ENCODE measurements around the gene LHX5. TPM values are rescaled to one million over a fixed set of nuclear protein-coding genes. Genes with fewer than 3 reads are reported as not detected.

The LHX5 gene
- total RNA-seq, 2 donors from 2014 or later = not detected

DNA sequence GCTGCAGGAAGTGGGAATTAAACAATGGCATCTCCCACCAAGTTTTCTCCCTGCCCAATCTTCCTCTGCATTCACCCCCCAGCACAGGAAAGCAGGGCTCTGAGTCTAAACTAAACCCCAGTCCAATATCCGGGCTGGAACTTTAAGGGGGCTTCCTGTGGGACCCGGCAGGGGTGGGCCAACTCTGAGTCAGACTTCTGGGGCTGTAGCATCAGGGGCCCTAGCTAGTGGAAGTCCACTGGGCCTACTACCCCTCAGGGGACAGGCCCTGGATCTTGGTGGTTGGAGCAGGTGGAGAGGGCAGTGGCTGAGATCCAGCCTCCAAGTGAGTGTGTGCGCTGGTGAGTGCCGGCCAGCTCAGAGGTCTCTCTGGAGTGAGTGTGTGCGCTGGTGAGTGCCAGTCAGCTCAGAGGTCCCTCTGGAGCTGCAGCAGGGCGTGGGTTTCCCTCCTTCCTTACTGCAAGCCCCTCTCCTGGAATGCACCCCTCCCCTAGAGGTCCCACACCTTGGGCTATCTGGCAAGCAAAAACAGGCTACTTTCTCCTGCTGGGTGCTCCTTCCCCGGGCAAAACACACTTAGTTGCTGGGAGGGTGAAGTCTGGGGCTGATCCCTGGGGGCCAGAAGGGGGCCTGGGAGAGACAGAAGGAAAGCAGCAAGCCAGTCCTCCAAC, 5.6 kb upstream of the LHX5 start:
- TF ChIP-seq, protein P1, sequence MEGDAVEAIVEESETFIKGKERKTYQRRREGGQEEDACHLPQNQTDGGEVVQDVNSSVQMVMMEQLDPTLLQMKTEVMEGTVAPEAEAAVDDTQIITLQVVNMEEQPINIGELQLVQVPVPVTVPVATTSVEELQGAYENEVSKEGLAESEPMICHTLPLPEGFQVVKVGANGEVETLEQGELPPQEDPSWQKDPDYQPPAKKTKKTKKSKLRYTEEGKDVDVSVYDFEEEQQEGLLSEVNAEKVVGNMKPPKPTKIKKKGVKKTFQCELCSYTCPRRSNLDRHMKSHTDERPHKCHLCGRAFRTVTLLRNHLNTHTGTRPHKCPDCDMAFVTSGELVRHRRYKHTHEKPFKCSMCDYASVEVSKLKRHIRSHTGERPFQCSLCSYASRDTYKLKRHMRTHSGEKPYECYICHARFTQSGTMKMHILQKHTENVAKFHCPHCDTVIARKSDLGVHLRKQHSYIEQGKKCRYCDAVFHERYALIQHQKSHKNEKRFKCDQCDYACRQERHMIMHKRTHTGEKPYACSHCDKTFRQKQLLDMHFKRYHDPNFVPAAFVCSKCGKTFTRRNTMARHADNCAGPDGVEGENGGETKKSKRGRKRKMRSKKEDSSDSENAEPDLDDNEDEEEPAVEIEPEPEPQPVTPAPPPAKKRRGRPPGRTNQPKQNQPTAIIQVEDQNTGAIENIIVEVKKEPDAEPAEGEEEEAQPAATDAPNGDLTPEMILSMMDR (IDR thresholded peaks at IDR 0.05) = no peak
- Histone ChIP-seq H3K36me3 (no peaks in the 10 kb centered on the region), H3K9me3 (no peaks in the 10 kb centered on the region), H3K4me1 (no peaks in the 10 kb centered on the region), H3K27ac (no peak overlapping the region), H3K4me3 (no peak overlapping the region), H3K27me3 (peaks cover 28 to 32% of the 10 kb centered on the region in 2 donors)
- DNase-seq (ENCODE audit: low spot score) = no peak

DNA sequence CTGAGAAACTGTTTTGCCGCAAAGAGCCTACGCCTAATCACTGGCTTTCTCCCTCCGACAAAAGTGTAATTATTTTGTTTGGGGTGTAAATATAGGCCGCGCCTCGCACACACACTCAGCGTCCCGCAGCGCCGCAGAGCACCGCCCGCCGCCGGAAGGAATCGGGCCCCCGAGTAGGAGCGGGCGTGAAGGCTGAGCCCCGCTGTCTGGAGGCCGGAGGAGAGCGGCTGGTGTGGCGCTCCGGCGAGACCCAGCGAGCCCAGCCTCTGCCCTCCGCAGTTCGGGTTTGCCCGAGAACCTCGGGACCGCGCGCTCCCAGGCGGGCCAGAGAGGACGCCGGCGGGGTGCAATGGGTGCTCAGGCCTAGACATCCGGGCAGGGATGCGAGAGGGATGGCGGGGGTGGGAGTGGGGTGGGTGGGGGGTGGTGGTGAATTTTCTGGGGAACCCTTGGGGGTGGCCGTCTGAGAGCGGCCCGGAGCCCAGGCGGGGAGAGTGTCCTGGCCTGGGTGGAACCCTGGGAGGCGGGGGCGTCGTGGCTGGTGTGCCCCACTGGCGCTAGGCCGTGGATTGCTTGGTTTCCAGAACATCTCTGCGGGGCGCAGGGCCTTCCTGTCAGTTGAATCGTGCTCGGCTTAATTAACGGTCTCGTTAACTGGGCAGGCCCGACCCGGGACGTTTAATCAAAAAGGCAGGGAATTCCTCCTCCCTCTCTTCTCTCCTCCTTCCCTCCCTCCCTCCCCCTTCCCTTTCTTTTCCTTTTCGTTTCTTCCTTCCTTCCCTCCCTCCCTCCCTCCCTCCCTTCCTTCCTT, 4.7 kb upstream of the LHX5 start:
- no peaks in the 10 kb centered on the region for H3K9me3 ChIP-seq
- no peak overlapping the region for H3K4me3 ChIP-seq
- no peak overlapping the region for H3K27ac ChIP-seq
- TF ChIP-seq, protein P1 (IDR thresholded peaks at IDR 0.05) = no peak
- no peak for DNase-seq (ENCODE audit: low spot score)
- H3K36me3 ChIP-seq = no peaks in the 10 kb centered on the region
- peaks cover 32 to 37% of the 10 kb centered on the region in 2 donors for H3K27me3 ChIP-seq
- peaks cover 0 to under 1% of the 10 kb centered on the region in 2 donors for H3K4me1 ChIP-seq

DNA sequence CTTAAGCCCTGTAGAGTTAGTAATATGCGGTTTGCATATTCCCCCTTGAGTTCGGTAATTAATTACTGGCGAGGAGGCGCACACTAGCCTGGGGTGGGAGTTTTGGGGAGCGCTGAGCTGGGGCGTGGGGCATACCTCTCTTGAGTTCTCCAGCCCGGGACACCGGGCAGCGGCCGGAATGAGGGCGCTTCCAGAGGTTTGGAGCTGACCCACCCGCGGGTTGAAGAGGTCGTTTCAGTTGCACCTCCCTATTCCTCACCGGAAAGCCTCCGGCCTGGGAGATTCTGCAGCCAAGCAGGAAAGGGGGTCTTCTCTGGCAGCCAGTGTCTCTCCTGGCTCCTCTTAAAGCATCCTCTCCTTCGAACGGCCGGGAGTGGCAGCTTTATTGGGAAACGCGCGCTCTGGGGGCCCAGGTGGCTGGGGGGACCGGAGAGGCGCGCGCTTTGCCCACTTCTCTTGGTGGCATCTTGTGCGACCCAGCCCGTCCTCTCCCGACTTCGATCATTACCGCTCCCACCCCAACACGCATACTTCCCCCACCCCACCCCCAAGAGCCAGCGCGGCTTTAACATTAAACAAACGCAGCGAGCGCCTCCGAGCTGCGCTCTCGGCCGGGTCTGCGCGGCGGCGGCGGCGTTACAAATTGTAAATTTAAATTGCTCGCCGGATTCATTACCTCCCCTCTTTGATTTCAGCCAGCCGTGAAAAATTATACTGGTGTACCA, 3.9 kb upstream of the LHX5 start:
- no peak for DNase-seq (ENCODE audit: low spot score)
- Histone ChIP-seq H3K4me3 (no peak overlapping the region), H3K9me3 (no peaks in the 10 kb centered on the region), H3K27me3 (peaks cover 32 to 45% of the 10 kb centered on the region in 2 donors), H3K36me3 (no peaks in the 10 kb centered on the region), H3K4me1 (peaks cover 0 to 4% of the 10 kb centered on the region in 2 donors), H3K27ac (no peak overlapping the region)
- TF ChIP-seq, protein P1 (IDR thresholded peaks at IDR 0.05) = no peak

DNA sequence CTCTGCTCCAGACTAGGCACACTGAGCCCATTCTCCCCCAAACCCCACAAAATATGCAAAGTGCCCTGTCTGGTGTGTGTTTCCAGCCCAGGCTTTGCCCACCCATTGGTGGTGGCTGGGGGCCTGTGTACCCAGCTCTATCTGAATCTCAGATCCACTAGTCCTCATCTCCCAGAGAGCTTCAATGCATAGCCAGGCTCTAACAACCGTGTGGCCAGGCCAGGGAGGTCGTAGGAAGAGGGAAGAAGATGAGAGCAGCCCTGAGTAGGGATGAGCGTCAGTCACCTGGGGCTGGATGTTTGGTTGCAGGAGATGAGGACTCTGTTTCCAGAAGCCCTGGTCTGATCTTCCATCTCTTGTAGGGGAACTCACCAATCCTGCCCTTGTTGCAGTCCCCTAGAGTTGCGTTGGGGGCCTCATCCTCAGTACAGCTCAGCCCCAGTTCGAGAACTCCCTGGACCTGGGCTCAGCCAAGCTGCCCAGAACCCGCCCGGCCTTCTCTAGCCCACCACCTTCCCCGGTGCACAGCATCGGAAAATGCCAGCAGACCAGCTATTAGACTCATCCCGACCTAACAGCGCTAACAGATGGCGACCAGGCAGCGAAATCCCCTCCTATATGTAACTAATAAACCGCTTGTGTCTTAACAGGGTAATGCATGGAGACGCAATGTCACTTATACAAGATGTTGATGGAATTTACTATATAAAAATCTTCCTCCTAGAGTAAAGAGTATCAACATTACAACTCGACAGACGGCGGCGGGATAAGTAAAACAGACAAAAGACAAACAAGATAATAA, 3.2 kb upstream of the LHX5 start:
- Histone ChIP-seq H3K36me3 (no peaks in the 10 kb centered on the region), H3K9me3 (no peaks in the 10 kb centered on the region), H3K27ac (no peak overlapping the region), H3K4me3 (no peak overlapping the region), H3K27me3 (peaks cover 32 to 53% of the 10 kb centered on the region in 2 donors), H3K4me1 (peaks cover 0 to 4% of the 10 kb centered on the region in 2 donors)
- DNase-seq (ENCODE audit: low spot score) = no peak
- TF ChIP-seq, protein P1 (IDR thresholded peaks at IDR 0.05) = no peak

DNA sequence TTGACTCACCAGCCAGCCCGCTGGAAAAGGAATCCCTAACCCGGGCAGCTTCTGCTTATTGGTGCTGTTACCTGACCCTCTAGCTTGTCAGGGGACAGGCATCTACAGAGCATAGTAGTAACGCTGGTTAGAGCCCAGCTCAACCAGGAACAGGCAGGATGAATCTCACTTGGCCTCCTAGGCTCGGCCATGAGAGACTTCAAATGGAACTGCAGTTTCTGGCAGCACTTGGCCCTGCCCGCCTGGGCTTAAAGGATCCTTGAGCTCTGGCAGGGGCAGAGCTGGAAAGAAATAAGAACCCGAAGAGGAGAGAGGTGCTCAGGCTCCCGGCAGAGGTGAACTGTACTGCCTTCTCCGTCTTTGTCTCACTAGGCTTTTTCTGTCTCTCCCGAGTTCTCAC, 2.3 kb upstream of the LHX5 start:
- peaks cover 0 to 4% of the 10 kb centered on the region in 2 donors for H3K4me1 ChIP-seq
- H3K4me3 ChIP-seq = no peak overlapping the region
- peaks cover 28 to 56% of the 10 kb centered on the region in 2 donors for H3K27me3 ChIP-seq
- H3K27ac ChIP-seq = no peak overlapping the region
- no peaks in the 10 kb centered on the region for H3K9me3 ChIP-seq
- TF ChIP-seq, protein P1 (IDR thresholded peaks at IDR 0.05) = no peak
- no peaks in the 10 kb centered on the region for H3K36me3 ChIP-seq
- no peak for DNase-seq (ENCODE audit: low spot score)

Data from right atrium auricular region (tissue), 2 donors.